GM19351 (cell line): ENCODE data around the gene TP53BP1.
A peak's percentile ranks its signal among the peaks of the same experiment; 100 is the strongest.
"Not testable (repeated sequence)": the region's sequence is repeated elsewhere in the genome, so short reads cannot be mapped to it uniquely, and the experiment has no call there.

ENCODE experiments used
- ATAC-seq: cut with Tn5 transposase; IDR thresholded peaks from one replicate; pipeline ENCODE4 v1.9.1; 2021; ENCODE audit warnings: mild to moderate bottlenecking, moderate library complexity; ENCODE audit not compliant: unreplicated experiment

The TP53BP1 gene

GRCh38 chr15:43420435-43420834 is 72.5 kb downstream of the TP53BP1 start:
- no peak for ATAC-seq

GRCh38 chr15:43414196-43414595 is 78.8 kb downstream of the TP53BP1 start:
- no peak for ATAC-seq

- no peak for ATAC-seq
Observed at GRCh38 chr15:43412096-43412495, 80.9 kb downstream of the TP53BP1 start.

GRCh38 chr15:43410572-43411214 is 82.3 kb downstream of the TP53BP1 start:
- ATAC-seq, result no peak

GRCh38 chr15:43408789-43409188 is 84.2 kb downstream of the TP53BP1 start:
- no peak for ATAC-seq

- no peak for ATAC-seq
Observed at GRCh38 chr15:43406808-43407207, 86.1 kb downstream of the TP53BP1 start.

GRCh38 chr15:43406189-43406588 is 86.8 kb downstream of the TP53BP1 start:
- no peak for ATAC-seq

GRCh38 chr15:43404130-43404529 is 88.8 kb downstream of the TP53BP1 start:
- no peak for ATAC-seq

- no peak for ATAC-seq
Observed at GRCh38 chr15:43403616-43404015, 89.3 kb downstream of the TP53BP1 start.

- no peak for ATAC-seq
Observed at GRCh38 chr15:43402255-43402654, 90.7 kb downstream of the TP53BP1 start.

GRCh38 chr15:43393592-43393991 is 99.4 kb downstream of the TP53BP1 start:
- ATAC-seq, result not testable (repeated sequence)

- no peak for ATAC-seq
Observed at GRCh38 chr15:43390723-43391122, 102.2 kb downstream of the TP53BP1 start.

GRCh38 chr15:43383070-43383469 is 109.9 kb downstream of the TP53BP1 start:
- no peak for ATAC-seq

- no peak for ATAC-seq
Observed at GRCh38 chr15:43382310-43382709, 110.6 kb downstream of the TP53BP1 start.

- ATAC-seq, result no peak
Observed at GRCh38 chr15:43378601-43379000, 114.4 kb downstream of the TP53BP1 start.

- no peak for ATAC-seq
Observed at GRCh38 chr15:43376017-43376705, 116.8 kb downstream of the TP53BP1 start.

GRCh38 chr15:43370975-43371974 is 121.7 kb downstream of the TP53BP1 start, which contains the start of the genes TUBGCP4 and ZSCAN29:
Gene TUBGCP4 (plus strand): TSS chr15:43371101. CDS start chr15:43371355, 254 bp downstream.
Gene ZSCAN29 (minus strand): TSS chr15:43371043. CDS start chr15:43369913, 1,130 bp downstream.
- peak; percentile 71 for ATAC-seq

GRCh38 chr15:43370310-43370974 is 122.5 kb downstream of the TP53BP1 start:
- peak; percentile 38 for ATAC-seq

GRCh38 chr15:43361313-43361903 is 131.5 kb downstream of the TP53BP1 start:
- ATAC-seq, result no peak

GRCh38 chr15:43360821-43361220 is 132.1 kb downstream of the TP53BP1 start:
- ATAC-seq, result no peak
